Measurements from ENCODE around the gene PCSK6.

DNA sequence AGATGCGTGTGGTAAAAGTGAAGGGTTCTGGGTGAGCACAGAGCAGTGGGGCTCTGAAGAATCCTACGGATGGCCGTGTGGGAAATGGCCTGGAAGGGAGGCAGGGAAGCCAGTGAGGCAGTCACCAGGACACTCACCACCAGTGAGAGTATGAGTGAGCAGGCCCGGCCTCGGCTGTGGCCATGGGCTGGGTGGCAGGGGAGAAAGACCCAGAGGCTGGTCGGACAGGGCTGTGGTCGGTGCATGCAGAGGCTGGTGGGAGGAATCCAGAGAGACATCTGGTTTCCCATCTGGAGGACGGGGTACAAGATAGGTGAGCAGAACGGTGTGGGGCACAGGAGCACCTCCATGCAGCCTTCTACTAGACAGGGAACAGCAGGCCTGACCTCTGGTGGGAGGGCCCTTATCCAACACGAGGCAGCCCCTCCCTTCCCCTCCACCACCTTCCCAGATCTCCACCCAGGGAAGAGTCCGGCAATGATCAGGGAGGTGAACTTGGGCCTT is 10.1 kb downstream of the PCSK6 start:
- TF ChIP-seq, protein P1, sequence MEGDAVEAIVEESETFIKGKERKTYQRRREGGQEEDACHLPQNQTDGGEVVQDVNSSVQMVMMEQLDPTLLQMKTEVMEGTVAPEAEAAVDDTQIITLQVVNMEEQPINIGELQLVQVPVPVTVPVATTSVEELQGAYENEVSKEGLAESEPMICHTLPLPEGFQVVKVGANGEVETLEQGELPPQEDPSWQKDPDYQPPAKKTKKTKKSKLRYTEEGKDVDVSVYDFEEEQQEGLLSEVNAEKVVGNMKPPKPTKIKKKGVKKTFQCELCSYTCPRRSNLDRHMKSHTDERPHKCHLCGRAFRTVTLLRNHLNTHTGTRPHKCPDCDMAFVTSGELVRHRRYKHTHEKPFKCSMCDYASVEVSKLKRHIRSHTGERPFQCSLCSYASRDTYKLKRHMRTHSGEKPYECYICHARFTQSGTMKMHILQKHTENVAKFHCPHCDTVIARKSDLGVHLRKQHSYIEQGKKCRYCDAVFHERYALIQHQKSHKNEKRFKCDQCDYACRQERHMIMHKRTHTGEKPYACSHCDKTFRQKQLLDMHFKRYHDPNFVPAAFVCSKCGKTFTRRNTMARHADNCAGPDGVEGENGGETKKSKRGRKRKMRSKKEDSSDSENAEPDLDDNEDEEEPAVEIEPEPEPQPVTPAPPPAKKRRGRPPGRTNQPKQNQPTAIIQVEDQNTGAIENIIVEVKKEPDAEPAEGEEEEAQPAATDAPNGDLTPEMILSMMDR (IDR thresholded peaks at IDR 0.05; ENCODE audit: insufficient read depth, low read length), result no peak
- TF ChIP-seq POLR2AphosphoS5 (IDR thresholded peaks at IDR 0.05; ENCODE audit: low read depth), result no peak
- TF ChIP-seq, protein P2, sequence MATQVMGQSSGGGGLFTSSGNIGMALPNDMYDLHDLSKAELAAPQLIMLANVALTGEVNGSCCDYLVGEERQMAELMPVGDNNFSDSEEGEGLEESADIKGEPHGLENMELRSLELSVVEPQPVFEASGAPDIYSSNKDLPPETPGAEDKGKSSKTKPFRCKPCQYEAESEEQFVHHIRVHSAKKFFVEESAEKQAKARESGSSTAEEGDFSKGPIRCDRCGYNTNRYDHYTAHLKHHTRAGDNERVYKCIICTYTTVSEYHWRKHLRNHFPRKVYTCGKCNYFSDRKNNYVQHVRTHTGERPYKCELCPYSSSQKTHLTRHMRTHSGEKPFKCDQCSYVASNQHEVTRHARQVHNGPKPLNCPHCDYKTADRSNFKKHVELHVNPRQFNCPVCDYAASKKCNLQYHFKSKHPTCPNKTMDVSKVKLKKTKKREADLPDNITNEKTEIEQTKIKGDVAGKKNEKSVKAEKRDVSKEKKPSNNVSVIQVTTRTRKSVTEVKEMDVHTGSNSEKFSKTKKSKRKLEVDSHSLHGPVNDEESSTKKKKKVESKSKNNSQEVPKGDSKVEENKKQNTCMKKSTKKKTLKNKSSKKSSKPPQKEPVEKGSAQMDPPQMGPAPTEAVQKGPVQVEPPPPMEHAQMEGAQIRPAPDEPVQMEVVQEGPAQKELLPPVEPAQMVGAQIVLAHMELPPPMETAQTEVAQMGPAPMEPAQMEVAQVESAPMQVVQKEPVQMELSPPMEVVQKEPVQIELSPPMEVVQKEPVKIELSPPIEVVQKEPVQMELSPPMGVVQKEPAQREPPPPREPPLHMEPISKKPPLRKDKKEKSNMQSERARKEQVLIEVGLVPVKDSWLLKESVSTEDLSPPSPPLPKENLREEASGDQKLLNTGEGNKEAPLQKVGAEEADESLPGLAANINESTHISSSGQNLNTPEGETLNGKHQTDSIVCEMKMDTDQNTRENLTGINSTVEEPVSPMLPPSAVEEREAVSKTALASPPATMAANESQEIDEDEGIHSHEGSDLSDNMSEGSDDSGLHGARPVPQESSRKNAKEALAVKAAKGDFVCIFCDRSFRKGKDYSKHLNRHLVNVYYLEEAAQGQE (IDR thresholded peaks at IDR 0.05; ENCODE audit: insufficient replicate concordance, low read depth), result no peak

Measured in HL-60 (cell line).